Measurements from ENCODE around the gene SETD2. TPM values are rescaled to one million over a fixed set of nuclear protein-coding genes. Genes with fewer than 3 reads are reported as not detected.

The SETD2 gene
- polyA plus RNA-seq, 1 experiment: 30.8 TPM

DNA sequence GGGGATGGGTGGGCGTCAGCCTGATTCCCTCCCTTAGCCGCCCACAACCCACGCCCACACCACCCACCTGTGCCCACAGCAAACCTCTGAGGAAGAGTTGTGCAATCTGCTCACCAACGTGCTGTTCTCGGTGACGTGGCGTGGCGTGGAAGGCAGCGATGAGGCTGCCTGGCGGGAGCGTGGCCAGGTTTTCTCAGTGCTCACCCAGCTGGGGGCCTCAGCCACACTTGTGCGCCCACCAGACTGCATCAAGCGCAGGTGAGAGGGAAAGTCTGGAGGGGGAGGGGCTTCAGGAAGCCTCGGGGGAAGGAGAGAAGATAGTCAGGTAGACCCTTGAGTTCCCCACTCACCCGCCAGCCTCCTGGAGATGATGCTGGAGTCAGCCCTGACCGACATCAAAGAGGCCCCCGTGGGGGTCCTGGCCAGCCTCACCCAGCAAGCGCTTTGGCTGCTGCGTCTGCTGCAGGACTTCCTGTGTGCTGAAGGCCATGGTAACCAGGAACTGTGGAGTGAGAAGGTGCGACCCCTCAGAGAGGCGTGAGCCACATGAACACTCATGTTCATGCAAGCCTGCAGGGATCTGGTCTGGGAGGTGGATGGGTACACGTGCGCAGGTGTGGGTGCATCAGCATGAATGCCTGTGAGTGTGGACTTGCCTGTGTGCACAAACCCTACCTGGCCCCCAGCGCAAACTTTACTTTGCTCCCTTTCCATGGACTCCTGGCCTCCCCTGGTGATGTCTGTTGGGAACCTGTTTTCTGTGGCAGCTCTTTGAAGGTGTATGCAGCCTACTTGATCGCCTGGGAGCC is 162.8 kb downstream of the SETD2 start:
- H3K27me3 ChIP-seq (ENCODE audit: control insufficient read depth, insufficient read depth, low read length): no peaks in the 10 kb centered on the region
- ChIA-PET POLR2A (no interaction called here), CTCF (no interaction called here)
- no peak for DNase-seq (ENCODE audit: low read depth, low spot score)
- no peaks in the 10 kb centered on the region; the same call in 1 of the 2 replicates for H3K9me3 ChIP-seq (ENCODE audit: control insufficient read depth, insufficient read depth, low read length)
- TF ChIP-seq, protein P1, sequence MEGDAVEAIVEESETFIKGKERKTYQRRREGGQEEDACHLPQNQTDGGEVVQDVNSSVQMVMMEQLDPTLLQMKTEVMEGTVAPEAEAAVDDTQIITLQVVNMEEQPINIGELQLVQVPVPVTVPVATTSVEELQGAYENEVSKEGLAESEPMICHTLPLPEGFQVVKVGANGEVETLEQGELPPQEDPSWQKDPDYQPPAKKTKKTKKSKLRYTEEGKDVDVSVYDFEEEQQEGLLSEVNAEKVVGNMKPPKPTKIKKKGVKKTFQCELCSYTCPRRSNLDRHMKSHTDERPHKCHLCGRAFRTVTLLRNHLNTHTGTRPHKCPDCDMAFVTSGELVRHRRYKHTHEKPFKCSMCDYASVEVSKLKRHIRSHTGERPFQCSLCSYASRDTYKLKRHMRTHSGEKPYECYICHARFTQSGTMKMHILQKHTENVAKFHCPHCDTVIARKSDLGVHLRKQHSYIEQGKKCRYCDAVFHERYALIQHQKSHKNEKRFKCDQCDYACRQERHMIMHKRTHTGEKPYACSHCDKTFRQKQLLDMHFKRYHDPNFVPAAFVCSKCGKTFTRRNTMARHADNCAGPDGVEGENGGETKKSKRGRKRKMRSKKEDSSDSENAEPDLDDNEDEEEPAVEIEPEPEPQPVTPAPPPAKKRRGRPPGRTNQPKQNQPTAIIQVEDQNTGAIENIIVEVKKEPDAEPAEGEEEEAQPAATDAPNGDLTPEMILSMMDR (IDR thresholded peaks at IDR 0.05; ENCODE audit: low read depth, low read length): no peak
- H3K4me3 ChIP-seq (ENCODE audit: low read depth, low read length): no peak overlapping the region
- H3K27ac ChIP-seq (ENCODE audit: low read depth, low read length): no peak overlapping the region

DNA sequence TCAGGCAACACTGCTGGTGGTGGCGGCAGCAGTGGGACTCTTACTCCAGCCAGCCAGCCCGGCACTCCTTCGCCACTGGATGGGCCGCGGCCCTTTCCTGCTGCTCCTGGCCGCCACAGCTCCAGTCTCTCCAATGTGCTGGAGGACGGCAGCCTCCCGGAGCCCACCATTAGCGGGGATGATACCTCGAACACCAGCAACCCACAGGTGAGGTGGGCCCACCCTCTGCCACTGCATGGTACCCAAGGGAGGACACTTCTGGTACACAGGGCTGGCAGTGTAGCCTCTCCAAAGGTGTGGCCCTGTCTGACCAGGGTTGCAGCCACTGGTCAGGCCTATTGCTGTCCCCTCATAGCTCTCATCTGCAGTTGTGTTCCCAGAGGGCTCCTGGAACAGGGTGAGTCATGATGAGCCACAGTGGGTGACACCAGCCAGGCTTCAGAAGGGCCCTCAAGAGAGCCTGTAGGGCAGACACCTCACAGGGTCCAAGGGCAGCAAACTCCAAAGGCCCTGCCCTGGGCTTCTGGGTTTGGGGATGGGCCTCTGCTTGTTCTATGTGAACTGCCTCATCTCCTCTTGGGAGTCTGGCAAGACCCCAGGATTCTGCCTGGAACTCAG is 163.6 kb downstream of the SETD2 start:
- POLR2A ChIA-PET: no interaction called here
- no peak overlapping the region for H3K27ac ChIP-seq (ENCODE audit: low read depth, low read length)
- TF ChIP-seq, protein P1 (IDR thresholded peaks at IDR 0.05; ENCODE audit: low read depth, low read length): no peak
- no peaks in the 10 kb centered on the region for H3K27me3 ChIP-seq (ENCODE audit: control insufficient read depth, insufficient read depth, low read length)
- H3K4me3 ChIP-seq (ENCODE audit: low read depth, low read length): no peak overlapping the region
- DNase-seq (ENCODE audit: low read depth, low spot score): no peak
- no peaks in the 10 kb centered on the region; the same call in 1 of the 2 replicates for H3K9me3 ChIP-seq (ENCODE audit: control insufficient read depth, insufficient read depth, low read length)
- CTCF ChIA-PET: interaction anchor here (0.5 kb wide), 1 partner anchor 26 kb away, joined by 3 read pairs; no protein-coding TSS in a partner anchor

DNA sequence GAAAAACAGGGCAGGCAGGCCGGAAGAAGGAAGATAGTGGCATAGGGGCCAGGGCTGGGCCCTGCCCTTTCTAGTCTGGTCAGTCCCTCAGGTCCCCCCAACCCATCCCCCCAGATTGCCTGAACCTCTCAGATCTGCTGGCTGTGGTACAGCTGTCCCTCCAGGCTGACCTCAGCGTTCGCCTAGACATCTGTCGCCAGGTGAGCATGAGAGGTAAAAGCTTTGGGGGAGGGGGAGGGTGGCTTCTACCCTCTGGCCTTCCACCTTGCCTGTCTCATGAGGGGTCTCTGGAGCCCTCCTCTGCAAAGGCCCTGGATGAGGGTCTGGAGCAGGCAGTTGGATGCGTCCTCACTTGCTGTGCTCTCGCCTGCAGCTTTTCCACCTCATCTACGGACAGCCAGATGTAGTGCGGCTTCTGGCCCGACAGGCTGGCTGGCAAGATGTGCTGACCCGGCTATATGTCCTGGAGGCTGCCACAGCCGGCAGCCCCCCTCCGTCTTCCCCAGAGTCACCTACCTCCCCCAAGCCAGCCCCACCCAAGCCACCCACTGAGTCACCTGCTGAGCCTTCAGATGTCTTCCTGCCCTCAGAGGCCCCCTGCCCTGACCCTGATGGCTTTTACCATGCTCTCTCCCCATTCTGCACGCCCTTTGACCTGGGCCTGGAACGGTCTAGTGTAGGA is 164.3 kb downstream of the SETD2 start:
- DNase-seq (ENCODE audit: low read depth, low spot score): no peak
- ChIA-PET CTCF (interaction anchor here (0.5 to 1.5 kb wide), 6 partner anchors 21 to 87 kb away, joined by 3 to 11 read pairs (median 3); no protein-coding TSS in a partner anchor), POLR2A (no interaction called here)
- TF ChIP-seq, protein P1 (IDR thresholded peaks at IDR 0.05; ENCODE audit: low read depth, low read length): no peak
- no peak overlapping the region for H3K27ac ChIP-seq (ENCODE audit: low read depth, low read length)
- no peak overlapping the region for H3K4me3 ChIP-seq (ENCODE audit: low read depth, low read length)
- no peaks in the 10 kb centered on the region for H3K27me3 ChIP-seq (ENCODE audit: control insufficient read depth, insufficient read depth, low read length)
- H3K9me3 ChIP-seq (ENCODE audit: control insufficient read depth, insufficient read depth, low read length): no peaks in the 10 kb centered on the region; the same call in 1 of the 2 replicates

DNA sequence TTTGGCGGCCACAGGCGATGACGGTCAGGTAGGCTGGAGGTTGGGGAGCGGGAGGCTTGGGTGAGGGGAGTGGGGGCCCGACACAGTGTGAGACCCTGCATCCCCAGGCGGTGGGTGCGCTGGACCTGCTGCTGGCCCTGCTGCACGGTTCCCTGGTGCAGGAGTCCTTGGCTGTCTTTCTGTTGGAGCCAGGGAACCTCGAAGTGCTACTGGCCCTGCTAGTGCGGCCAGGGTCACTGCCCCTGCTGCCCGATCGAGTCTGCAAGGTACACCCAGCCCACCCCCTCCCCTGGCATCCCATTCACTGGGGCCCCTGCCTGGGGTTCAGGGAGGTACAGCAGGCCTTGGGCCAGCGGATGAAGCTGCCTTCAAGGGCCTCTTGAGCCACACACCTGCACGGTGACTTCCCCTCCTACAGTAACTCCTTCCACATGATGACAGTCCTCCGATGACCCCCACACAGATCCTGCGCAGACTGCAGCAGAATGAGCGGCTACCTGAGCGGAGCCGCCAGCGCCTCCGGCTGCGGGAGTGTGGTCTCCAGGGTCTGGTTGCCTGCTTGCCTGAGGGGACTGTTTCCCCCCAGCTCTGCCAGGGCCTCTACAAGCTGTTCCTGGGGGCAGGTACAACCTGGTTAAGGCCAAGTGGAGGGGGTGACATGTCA is 164.9 kb downstream of the SETD2 start:
- ChIA-PET POLR2A (no interaction called here), CTCF (interaction anchor here (0.9 to 1.5 kb wide), 5 partner anchors 22 to 86 kb away, joined by 3 to 11 read pairs (median 3); no protein-coding TSS in a partner anchor)
- DNase-seq (ENCODE audit: low read depth, low spot score): no peak
- H3K9me3 ChIP-seq (ENCODE audit: control insufficient read depth, insufficient read depth, low read length): no peaks in the 10 kb centered on the region; the same call in 1 of the 2 replicates
- no peak overlapping the region for H3K4me3 ChIP-seq (ENCODE audit: low read depth, low read length)
- H3K27me3 ChIP-seq (ENCODE audit: control insufficient read depth, insufficient read depth, low read length): no peaks in the 10 kb centered on the region
- no peak overlapping the region for H3K27ac ChIP-seq (ENCODE audit: low read depth, low read length)
- TF ChIP-seq, protein P1 (IDR thresholded peaks at IDR 0.05; ENCODE audit: low read depth, low read length): no peak
